ENCODE data around the gene RNF11. TPM values are rescaled to one million over a fixed set of nuclear protein-coding genes. Genes with fewer than 3 reads are reported as not detected.
A peak's percentile ranks its signal among the peaks of the same experiment; 100 is the strongest.

RNF11 gene
- total RNA-seq, 1 experiment from 2014 or later = 82.1 TPM

DNA sequence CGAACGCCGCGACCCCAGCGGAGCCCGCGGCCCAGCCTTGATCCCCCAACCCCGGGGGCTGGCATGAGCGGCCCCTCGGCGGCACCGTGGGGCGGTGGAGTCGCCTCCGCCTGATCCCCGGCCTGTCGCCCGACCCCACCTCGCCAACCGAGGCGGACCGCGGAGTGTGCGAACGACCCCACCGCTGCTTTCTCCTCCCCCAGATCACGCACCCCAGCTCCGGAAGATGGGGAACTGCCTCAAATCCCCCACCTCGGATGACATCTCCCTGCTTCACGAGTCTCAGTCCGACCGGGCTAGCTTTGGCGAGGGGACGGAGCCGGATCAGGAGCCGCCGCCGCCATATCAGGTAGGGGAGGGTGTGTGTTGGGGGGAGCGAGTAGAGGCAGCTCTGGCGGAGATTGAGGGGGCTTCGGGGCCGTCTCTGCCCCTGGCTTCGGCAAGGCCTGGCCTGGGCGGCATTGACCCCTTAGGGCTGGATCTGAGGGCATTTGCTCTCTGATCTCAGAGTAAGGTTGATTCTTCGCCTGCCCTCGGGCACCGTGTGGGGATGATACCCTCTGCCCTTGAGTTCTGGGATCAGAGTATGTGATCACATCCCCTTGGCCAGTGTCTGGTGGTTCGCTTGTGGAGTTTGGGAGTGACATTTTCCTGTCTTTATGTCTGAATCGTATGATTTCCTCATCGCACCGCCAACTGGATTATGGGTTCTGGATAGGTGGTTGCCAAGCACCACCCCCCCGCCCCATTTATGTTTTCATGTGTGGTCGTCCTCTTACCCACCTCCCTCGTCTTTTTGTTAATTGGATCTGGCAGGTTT lies 668 bp downstream of the RNF11 start:
- Mint-ChIP-seq H3K4me1 (ENCODE audit: low read depth, unreplicated experiment) (peaks cover 42% of the 10 kb centered on the region), H3K27ac (ENCODE audit: unreplicated experiment) (no peak overlapping the region), H3K9me3 (ENCODE audit: low read depth, unreplicated experiment) (no peaks in the 10 kb centered on the region), H3K4me3 (ENCODE audit: low read depth, unreplicated experiment) (no peak overlapping the region), H3K27me3 (ENCODE audit: unreplicated experiment) (no peaks in the 10 kb centered on the region), H3K36me3 (ENCODE audit: insufficient read depth, unreplicated experiment) (peaks cover 12% of the 10 kb centered on the region)
- intact Hi-C loops (cut with micrococcal nuclease; ENCODE audit: unreplicated experiment) = no loop called here
- TF ChIP-seq, protein P1, sequence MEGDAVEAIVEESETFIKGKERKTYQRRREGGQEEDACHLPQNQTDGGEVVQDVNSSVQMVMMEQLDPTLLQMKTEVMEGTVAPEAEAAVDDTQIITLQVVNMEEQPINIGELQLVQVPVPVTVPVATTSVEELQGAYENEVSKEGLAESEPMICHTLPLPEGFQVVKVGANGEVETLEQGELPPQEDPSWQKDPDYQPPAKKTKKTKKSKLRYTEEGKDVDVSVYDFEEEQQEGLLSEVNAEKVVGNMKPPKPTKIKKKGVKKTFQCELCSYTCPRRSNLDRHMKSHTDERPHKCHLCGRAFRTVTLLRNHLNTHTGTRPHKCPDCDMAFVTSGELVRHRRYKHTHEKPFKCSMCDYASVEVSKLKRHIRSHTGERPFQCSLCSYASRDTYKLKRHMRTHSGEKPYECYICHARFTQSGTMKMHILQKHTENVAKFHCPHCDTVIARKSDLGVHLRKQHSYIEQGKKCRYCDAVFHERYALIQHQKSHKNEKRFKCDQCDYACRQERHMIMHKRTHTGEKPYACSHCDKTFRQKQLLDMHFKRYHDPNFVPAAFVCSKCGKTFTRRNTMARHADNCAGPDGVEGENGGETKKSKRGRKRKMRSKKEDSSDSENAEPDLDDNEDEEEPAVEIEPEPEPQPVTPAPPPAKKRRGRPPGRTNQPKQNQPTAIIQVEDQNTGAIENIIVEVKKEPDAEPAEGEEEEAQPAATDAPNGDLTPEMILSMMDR (IDR thresholded peaks at IDR 0.05; ENCODE audit: unreplicated experiment) = no peak
- DNase-seq = peak; percentile 30
- BruUV-seq (replicated peaks) = no TSS peak
- CTCF ChIA-PET = interaction anchor here (0.7 kb wide), 2 partner anchors 26 to 106 kb away, joined by 3 to 6 read pairs; no protein-coding TSS in a partner anchor

DNA sequence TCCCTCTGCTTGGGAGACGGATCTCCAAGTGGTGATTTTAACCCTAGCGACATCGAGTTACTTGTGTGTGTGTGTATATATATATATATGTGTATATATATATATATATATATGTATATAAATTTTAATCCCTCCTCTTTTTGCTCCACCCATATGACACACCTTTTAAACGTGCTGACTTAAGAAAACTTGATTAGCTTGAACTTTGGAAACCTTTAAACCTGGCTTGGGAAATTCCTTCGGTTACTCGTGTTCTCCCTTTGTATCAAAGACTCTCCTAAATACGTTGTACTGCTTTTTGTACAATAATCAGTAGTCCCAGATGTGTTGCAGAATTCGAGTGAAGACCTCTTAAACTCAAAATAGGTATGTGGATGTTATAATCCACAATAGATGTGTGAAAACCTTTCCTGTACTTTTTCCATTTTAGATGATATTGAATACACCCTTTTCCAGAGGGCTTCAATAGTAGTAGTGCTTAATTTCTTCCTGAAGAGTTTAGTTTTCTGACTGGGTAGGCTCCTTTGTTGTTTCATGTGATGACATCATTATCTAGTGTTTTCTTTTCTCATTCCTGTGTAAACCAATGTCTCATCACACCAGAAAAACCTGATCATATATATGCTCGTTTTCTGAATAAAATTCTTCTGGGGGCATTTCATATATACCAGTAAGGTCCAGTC lies 1.4 kb downstream of the RNF11 start:
- Mint-ChIP-seq H3K4me1 (ENCODE audit: low read depth, unreplicated experiment) (peaks cover 42% of the 10 kb centered on the region), H3K9me3 (ENCODE audit: low read depth, unreplicated experiment) (no peaks in the 10 kb centered on the region), H3K27ac (ENCODE audit: unreplicated experiment) (no peak overlapping the region), H3K4me3 (ENCODE audit: low read depth, unreplicated experiment) (no peak overlapping the region), H3K27me3 (ENCODE audit: unreplicated experiment) (no peaks in the 10 kb centered on the region), H3K36me3 (ENCODE audit: insufficient read depth, unreplicated experiment) (peaks cover 12% of the 10 kb centered on the region)
- CTCF ChIA-PET = interaction anchor here (0.6 kb wide), 1 partner anchor 1874 kb away, joined by 3 read pairs; no protein-coding TSS in a partner anchor
- TF ChIP-seq, protein P1 (IDR thresholded peaks at IDR 0.05; ENCODE audit: unreplicated experiment) = no peak
- no peak for DNase-seq
- intact Hi-C loops (cut with micrococcal nuclease; ENCODE audit: unreplicated experiment) = no loop called here
- BruUV-seq (replicated peaks) = TSS peak; percentile 40

DNA sequence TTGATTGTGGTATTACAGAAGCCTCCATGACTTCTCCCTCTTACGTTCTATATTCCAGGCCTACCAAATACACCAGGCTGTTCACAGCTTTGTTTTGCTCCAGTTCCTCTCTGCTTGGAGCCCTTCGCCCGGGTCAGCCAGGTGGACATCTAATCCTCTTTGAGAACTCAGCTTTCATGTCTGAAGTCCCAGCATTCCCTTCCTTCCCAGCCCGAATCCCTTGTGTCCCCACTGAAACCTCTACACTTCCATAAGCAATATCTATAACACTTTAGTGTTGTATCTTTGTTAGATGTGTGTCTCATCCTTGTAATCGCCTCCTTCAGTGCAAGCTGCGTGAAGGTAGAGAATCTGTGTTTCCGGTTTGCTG lies 1.9 kb downstream of the RNF11 start:
- H3K4me3 Mint-ChIP-seq (ENCODE audit: low read depth, unreplicated experiment) = no peak overlapping the region
- DNase-seq = no peak
- intact Hi-C loops (cut with micrococcal nuclease; ENCODE audit: unreplicated experiment) = no loop called here
- peaks cover 12% of the 10 kb centered on the region for H3K36me3 Mint-ChIP-seq (ENCODE audit: insufficient read depth, unreplicated experiment)
- no peak overlapping the region for H3K27ac Mint-ChIP-seq (ENCODE audit: unreplicated experiment)
- no peaks in the 10 kb centered on the region for H3K9me3 Mint-ChIP-seq (ENCODE audit: low read depth, unreplicated experiment)
- H3K4me1 Mint-ChIP-seq (ENCODE audit: low read depth, unreplicated experiment) = peaks cover 42% of the 10 kb centered on the region
- H3K27me3 Mint-ChIP-seq (ENCODE audit: unreplicated experiment) = no peaks in the 10 kb centered on the region
- TF ChIP-seq, protein P1 (IDR thresholded peaks at IDR 0.05; ENCODE audit: unreplicated experiment) = no peak
- no TSS peak for BruUV-seq (replicated peaks)
- CTCF ChIA-PET = interaction anchor here (0.6 kb wide), 1 partner anchor 1874 kb away, joined by 3 read pairs; no protein-coding TSS in a partner anchor

DNA sequence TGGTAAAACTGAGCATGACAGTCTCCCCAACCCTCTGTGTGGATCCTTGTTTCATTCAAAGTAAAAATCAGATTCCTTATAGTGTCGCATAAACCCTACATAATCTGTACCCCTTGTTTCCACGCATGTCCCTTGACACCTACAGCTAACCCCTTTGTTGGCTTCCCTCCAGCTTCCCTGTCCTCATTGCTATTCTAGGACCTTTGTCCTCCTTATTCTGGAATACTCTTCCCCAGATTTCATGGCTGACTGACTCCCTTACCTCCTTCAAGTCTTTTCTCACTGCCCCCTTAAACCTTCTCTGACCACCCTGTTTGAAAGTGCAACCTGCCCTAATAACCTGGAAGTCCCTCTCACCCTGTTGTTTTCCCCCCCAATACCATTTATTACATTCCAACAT lies 4.0 kb downstream of the RNF11 start:
- no TSS peak for BruUV-seq (replicated peaks)
- Mint-ChIP-seq H3K36me3 (ENCODE audit: insufficient read depth, unreplicated experiment) (peaks cover 10% of the 10 kb centered on the region), H3K27me3 (ENCODE audit: unreplicated experiment) (no peaks in the 10 kb centered on the region), H3K4me1 (ENCODE audit: low read depth, unreplicated experiment) (peaks cover 28% of the 10 kb centered on the region), H3K4me3 (ENCODE audit: low read depth, unreplicated experiment) (no peak overlapping the region), H3K27ac (ENCODE audit: unreplicated experiment) (peak overlapping the region; percentile 6), H3K9me3 (ENCODE audit: low read depth, unreplicated experiment) (no peaks in the 10 kb centered on the region)
- TF ChIP-seq, protein P1 (IDR thresholded peaks at IDR 0.05; ENCODE audit: unreplicated experiment) = no peak
- CTCF ChIA-PET = no interaction called here
- DNase-seq = no peak
- intact Hi-C loops (cut with micrococcal nuclease; ENCODE audit: unreplicated experiment) = no loop called here
